NCI-H82 treated with DMSO at 0.1 percent for 48 hours (cell line): ENCODE results near the gene TBL1X.
"Not testable (repeated sequence)": the region's sequence is repeated elsewhere in the genome, so short reads cannot be mapped to it uniquely, and the experiment has no call there.

Experiments used
- DNase-seq: peaks from one replicate; lab custom pipeline; 2025; ENCODE audit not compliant: unreplicated experiment; lab: John Stamatoyannopoulos, UW

The TBL1X gene

GRCh38 chrX:9464435-9465371 lies at the start of gene TBL1X:
TBL1X (plus strand) TSS chrX:9465058; CDS start chrX:9653587, 188,529 bp downstream.
- no peak for DNase-seq

GRCh38 chrX:9416562-9417348 lies 48.1 kb upstream of the TBL1X start:
- DNase-seq: no peak

GRCh38 chrX:9418262-9418661 lies 46.6 kb upstream of the TBL1X start:
- no peak for DNase-seq

- peak; percentile 67 for DNase-seq
Observed at GRCh38 chrX:9420275-9421265, 44.3 kb upstream of the TBL1X start.

GRCh38 chrX:9429767-9430166 lies 35.1 kb upstream of the TBL1X start:
- DNase-seq: no peak

GRCh38 chrX:9430346-9430921 lies 34.4 kb upstream of the TBL1X start:
- DNase-seq: no peak

- DNase-seq: no peak
Observed at GRCh38 chrX:9431281-9431680, 33.6 kb upstream of the TBL1X start.

GRCh38 chrX:9433596-9433995 lies 31.3 kb upstream of the TBL1X start:
- no peak for DNase-seq

GRCh38 chrX:9434051-9434550 lies 30.8 kb upstream of the TBL1X start:
- DNase-seq: no peak

GRCh38 chrX:9435086-9435485 lies 29.8 kb upstream of the TBL1X start:
- not testable (repeated sequence) for DNase-seq

GRCh38 chrX:9436812-9437211 lies 28.0 kb upstream of the TBL1X start:
- no peak for DNase-seq

GRCh38 chrX:9438933-9439494 lies 25.8 kb upstream of the TBL1X start:
- DNase-seq: no peak

- no peak for DNase-seq
Observed at GRCh38 chrX:9440116-9440844, 24.6 kb upstream of the TBL1X start.

- DNase-seq: no peak
Observed at GRCh38 chrX:9442056-9442455, 22.8 kb upstream of the TBL1X start.

- no peak for DNase-seq
Observed at GRCh38 chrX:9443327-9443726, 21.5 kb upstream of the TBL1X start.

GRCh38 chrX:9447906-9448305 lies 17.0 kb upstream of the TBL1X start:
- no peak for DNase-seq

GRCh38 chrX:9456250-9457074 lies 8.4 kb upstream of the TBL1X start:
- no peak for DNase-seq

GRCh38 chrX:9458034-9458433 lies 6.8 kb upstream of the TBL1X start:
- not testable (repeated sequence) for DNase-seq
